NCI-H446 (cell line): Measurements from ENCODE around the gene MAP3K13.
A peak's percentile ranks its signal among the peaks of the same experiment; 100 is the strongest.
"Not testable (repeated sequence)": the region's sequence is repeated elsewhere in the genome, so short reads cannot be mapped to it uniquely, and the experiment has no call there.

ENCODE experiments used
- DNase-seq, 2 experiments: peaks; one replicate each; lab custom pipeline; 2025; lab: John Stamatoyannopoulos, UW

The MAP3K13 gene

DNA sequence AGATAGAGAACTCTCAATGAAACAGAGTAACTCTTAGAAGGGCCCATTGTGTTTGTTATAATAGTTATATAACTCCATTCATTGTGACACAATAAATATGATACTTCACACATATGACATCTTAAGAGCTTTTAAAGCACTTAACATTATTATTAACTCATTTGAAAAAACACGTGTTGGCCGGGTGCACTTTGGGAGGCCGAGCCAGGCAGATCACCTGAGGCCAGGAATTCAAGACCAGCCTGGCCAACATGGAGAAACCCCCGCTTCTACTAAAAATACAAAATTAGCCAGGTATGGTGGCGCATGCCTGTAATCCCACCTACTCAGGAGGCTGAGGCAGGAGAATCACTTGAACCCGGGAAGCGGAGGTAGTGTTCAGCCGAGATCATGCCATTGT, 88.5 kb downstream of the MAP3K13 start:
- DNase-seq: not testable (repeated sequence)

DNA sequence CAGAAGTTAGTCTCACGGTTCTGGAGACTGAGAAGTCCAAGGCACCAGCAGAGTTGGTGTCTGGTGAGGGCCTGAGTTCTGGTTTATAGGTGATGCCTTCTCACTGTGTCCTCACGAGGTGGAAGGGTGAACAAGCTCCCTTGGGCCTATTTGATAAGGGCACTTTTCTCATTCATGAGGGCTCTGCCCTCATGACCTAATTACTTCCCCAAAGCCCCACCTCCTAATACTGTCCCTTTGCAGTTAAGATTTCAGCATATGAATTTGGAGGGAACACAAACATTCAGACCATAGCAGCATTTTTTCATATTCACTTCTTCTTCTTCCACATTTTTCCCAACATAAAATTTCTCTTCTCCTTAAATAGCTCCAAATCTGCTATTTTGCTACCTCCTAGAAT, 94.4 kb downstream of the MAP3K13 start:
- DNase-seq: no peak

DNA sequence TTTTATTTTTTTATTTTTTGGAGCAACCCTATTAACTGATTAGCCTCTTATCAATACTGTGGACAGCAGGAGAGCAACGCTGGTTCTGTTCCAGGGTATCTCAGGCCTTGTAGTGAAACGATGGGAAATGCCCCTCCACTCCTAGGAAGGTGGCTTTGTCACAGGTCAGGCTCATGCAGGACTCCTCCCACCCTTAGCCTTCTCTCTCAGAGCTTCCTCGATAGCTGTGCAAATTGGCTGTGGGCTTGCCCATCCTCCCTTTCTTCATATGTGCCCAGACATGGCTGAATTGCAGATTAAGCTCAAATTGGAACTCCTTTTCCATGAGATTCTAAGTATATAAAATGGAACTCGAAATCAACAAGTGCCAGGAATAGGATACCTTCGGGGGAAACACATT, 97.4 kb downstream of the MAP3K13 start:
- no peak for DNase-seq

DNA sequence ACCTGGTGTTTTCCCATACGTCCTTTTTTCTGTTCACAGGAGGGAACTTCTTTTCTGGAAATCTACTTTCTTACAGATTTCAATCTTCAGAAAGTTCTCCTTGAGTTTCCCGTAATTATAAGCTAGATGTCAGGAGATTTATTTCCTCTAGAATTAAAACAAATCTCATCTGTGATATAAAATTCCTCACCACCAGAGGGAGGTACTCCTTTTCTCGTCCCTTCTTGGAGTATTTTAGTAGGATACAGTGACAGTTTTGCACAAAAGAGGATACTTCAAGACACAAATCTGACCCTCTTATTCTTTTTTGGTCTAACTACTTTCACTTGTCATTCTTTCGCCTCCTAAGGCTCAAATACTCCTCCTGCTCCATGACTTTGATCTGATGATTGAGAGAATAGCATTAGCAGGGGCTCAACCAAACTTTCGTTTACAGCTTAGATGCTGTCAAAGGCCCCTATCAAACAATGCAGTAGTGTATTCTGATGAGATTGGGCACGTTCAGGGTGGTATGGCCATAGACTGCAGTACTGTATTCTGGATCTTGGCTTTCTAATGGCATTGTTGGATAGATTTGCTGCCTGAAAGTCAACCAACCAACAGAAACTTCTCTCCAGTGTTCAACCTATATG, 97.9 kb downstream of the MAP3K13 start:
- DNase-seq: no peak

DNA sequence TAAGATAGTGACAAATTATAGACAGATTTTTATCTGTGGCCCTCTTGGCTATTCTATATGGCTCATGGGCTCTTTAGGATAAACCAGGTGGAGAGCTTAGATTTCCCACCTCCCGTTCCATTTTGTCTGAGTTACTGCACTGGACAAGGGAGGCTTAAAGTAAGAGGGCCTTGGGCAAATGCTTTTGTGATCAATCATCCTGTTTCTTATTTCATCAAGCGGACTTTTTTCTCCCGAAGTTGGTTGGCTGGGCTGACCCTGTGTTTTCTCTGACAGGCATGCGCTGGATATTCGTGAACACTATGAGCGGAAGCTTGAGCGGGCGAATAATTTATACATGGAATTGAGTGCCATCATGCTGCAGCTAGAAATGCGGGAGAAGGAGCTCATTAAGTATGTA, 102.5 kb downstream of the MAP3K13 start:
- no peak for DNase-seq

DNA sequence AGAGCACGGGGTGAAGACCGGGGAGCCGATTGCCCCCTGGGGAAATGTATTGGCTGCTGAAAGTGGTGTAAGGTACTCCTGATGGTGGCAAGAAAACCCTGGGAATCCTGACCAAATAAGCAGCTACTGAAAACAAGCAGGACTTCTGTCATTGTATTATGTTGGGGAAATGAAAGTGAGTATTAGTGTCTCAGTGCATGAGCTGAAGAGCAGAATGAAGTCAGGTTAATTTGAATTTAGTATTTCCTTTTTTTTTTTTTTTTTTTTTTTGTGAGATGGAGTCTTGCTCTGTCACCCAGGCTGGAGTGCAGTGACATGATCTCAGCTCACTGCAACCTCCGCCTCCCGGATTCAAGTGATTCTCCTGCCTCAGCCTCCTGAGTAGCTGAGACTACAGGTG, 103.2 kb downstream of the MAP3K13 start:
- not testable (repeated sequence) for DNase-seq

DNA sequence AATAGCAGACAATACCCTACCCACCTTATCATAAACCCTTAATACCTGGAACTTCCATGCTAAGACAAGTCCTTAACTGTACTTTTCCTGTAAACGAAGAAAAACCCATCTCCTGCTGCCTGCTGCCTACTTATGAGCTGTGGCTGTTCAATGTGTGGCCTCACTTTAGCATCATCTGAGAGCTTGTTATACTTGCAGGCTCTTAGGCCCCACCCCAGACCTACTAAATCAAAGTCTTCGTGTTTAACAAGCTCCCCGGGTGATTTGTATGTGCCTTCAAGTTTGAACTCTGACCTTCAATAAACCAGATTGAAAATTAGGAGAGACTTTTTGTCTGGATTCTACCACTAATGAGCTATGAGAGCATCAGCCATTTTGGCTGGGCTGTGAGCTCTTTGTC, 106.6 kb downstream of the MAP3K13 start:
- DNase-seq: no peak

DNA sequence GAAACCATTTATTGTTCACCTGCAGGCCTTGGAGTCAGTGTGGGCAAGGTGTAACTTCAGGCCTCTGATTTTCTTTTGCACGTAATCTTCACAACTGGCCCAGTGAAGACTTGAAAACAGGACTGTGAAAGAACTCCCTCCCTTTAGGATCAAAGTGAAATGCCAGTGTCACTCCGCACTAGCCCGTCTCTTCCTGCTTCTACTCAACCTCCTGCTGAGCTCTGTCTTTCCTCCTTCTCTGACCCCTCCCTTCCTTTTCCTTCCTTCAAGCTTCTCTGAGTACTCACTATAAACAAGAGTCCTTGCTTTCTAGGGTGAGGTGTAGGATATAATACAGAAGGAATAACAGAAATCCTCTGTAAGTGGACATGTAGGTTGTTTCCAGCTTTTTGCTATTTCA, 107.4 kb downstream of the MAP3K13 start:
- DNase-seq: no peak

DNA sequence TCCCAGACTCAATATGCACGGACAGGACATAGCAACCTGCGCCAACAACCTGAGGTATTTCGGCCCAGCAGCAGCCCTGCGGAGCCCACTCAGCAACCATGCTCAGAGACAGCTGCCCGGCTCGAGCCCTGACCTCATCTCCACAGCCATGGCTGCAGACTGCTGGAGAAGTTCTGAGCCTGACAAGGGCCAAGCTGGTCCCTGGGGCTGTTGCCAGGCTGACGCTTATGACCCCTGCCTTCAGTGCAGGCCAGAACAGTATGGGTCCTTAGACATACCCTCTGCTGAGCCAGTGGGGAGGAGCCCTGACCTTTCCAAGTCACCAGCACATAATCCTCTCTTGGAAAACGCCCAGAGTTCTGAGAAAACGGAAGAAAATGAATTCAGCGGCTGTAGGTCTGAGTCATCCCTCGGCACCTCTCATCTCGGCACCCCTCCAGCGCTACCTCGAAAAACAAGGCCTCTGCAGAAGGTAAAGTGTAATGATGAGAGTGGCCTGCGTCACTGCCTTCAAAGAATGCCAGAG, 110.4 kb downstream of the MAP3K13 start:
- DNase-seq: no peak

DNA sequence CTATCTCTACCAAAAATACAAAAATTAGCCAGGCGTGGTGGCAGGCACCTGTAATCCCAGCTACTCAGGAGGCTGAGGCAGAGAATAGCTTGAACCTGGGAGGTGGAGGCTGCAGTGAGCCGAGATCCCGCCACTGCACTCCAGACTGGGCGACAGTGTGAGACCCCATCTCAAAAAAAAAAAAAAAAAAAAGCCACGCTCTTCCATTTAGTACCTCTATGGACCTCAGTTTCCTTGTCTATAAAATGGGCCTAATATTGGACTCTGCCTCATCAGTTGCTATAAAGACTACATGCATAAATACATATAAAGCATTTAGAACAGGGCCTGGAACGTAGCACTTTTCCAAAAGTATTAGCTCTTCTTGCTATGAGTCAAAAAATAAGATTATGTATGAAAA, 112.0 kb downstream of the MAP3K13 start:
- not testable (repeated sequence) for DNase-seq

DNA sequence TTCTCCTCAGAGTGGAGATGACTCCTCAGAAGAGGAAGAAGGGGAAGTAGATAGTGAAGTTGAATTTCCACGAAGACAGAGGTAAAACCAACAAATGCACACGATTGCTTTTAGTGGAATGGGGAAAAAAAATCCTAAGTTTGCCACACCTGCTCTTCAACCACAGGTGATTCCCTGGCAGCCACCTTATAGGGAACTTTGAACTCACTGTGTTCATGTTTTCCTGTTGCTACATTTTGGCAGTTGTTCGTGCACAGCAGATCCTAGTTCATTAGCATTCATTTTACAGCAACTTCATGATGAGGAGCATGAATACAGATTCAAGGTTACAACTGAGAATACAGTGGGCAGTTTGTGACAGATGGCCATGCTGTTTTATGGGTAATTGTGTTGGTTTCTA, 114.4 kb downstream of the MAP3K13 start:
- DNase-seq: no peak

DNA sequence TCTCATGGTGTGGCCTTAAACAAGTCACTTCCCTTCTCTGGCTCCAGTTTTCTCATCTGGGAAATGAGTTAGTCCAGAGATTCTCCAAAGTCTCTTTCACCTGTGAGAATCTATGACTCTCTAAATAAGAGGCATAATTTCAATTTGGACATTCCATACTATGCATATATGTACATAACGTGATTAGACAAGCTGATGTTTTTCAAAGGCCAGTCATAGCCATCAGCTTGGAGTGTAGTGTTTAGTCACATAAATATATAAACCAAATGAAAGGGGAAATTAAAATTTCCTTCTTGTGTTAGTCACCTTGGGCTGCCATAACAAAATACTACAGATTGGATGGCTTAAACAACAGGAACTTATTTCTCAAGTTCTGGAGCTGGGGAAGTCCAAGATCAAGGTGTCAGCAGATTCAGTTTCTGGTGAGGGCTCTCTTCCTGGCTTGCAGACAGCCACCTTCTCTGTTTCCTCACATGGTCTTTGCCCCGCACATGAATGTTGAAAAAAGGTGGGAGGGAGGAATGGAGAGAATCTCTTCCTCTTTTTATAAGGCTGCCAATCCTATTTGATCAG, 116.5 kb downstream of the MAP3K13 start:
- DNase-seq: no peak

DNA sequence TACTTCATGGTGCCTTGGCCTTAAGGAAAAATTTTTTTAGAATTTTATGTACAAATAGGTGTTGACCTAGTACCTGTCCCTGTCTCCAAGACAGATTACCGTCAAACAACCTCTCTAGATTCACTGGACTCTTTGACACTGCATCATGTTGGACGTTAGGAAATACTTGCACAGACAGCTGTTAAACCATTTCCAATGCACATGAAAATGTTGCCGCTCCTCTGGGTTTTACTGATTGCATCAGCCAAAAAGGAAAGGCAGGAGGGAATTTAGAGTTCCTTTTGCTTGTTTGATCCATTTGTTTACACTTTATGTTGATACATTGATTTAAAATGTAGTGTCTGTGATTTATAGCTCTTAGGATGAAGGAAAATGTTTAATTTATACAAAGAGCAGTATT, 121.4 kb downstream of the MAP3K13 start:
- DNase-seq: no peak

DNA sequence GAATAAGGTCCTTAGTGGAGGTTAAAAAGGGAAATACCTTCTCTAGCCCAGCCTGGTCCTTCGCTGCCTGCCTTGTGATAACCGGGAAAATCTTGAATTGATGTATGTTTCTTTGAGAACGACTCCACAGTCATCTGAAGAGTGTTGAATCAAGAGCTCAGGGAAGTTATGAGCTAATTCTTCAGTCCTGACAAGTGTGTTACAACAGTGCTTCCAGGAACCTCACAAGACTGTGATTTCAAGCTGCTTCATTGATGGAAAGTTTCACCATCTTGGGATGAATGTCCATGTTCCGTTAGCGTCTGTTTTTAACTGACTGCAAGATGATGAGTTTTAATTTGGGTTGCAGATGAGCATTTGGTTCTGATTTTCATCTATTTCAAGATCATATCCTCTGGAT, 123.5 kb downstream of the MAP3K13 start:
- DNase-seq: no peak

DNA sequence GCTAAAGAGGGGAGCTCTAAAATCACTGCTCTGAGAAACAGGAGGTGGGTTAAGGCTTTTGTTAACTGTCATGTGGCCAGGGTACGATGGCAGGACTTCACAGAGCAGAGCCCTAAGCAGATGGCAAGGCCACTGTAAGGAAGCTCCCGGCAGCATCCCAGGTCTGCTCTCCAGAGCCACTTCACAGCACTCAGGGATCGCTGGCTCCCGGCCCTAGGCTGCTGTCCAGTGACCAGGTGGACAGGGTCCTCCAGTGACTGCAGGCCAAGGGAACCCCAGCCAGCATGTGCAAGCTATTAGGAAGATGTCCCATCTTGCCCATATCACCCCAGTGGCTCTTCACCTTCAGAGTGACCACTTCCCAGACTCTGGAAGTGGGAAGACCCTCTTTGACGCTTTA, 125.5 kb downstream of the MAP3K13 start:
- DNase-seq: no peak

DNA sequence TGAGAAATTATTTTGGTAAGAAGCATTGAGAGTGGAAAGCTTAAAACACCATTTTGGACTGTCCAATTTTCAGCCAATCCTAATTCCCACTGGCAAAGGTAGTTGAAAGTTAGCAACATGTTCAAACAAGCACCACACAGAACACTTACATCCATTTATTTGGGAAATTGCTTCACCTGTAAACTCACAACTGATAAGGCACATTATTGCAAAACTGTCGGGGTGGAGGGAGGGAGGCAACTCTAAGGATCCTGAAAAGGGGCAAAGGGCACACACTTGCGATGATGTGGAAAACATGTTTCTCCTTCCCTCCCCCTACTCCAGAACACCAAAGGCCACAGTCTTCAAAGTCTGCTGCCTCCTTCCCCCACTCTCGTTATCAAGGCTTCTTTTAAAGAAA, 126.5 kb downstream of the MAP3K13 start:
- no peak for DNase-seq

DNA sequence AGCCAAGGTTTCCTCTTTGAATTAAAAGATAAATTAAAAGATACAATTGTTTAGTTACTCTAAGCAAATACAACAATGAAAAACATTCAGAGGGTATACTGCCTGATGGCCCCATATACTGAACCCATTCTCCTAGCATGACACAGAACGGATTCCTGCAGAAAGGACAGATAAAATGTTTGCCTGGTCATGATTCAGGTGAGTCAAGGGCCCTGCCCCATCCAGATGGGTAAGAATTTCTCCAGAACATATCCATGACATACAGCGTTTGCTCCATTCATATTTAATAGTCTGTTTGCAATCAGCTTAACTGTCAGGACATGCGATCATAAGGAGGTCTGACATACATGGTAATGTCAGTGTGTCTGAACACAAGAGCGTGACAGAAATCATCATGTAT, 127.3 kb downstream of the MAP3K13 start:
- no peak for DNase-seq

DNA sequence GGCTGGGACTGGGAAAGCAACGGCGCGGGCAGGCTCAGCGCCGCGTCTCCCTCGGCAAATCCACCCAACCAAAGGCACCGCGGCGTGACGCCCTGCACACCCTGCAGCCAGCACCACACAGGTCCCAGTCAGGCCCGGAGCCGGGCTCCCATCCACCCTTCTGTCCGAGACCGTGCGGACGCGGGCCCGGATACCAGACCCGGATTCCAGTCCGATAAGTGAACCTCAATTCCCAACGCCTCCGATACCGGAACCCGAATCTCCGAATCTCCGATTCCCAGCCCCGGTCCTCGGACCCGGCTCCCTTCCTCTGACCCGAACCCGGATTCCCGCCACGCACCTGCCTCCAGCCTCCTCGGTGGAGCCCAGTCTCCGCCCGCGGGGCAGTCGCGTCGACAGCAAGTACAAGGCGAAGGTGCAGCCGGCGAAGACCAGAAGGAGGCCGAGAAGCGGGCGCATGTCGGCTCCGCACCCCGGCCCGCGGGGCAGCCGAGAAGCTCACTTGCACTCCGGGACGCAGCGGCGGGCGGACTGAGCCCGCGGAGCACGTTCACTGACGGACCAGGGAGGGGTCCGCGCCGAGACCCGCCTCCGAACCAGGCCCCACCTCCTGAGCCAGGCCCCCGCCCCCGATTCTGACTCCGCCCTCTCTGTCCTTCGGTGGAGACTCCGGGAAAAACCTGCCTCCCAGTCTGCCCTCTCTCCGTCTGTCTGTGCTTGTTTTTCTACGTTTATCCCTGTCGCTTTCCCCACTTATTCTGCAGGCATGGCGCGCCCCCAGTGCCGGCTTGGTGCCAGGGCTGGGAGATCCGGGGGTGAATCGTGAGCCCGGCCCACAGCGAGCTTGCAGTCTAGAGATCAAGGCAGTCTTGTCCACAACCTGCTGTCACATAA, 135.8 kb downstream of the MAP3K13 start, which contains the start of gene TMEM41A:
Gene TMEM41A, minus strand, starts transcription at position 533 of the 894 bp plus-strand sequence. Its CDS starts 74 bp downstream, at position 459.
- DNase-seq: peak; percentile 62 to 95

DNA sequence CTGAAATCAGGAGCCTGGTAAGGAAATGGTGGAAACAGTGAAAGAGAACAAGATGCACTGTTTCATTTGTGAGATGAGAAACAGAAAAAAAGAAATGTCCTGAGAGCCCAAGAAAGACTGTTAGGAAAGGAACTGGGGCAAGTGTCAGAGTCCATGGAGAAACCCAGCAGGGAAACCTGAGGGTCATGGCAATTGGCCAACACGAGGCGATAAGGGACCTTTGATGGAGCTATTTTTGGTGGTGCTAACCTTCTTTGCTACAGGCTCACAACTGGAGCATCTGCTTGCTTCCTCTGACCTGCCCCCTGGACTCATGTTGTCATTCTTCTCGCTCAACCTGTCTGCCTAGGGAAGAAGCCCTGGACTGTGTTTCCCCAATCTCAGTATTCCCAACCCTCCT, 140.1 kb downstream of the MAP3K13 start:
- no peak for DNase-seq

DNA sequence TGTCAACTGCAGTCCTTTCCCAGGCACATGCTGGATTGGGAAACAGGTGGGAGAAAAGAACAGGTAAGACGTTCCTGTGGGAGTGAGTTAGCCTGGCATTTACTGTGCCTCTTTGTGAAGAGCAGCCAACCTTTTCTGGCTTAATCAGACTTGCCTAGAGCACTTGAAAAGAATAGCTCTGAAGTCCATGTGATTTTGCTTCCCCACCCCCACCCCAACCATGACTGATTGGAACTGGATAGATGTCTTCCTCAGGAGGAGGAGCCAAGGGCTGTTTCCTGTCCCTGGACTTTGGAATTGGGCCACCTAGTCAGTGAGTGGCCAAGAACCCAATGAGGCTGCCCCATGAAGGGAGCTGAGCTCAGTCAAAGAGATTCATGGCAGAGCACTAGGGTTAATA, 140.6 kb downstream of the MAP3K13 start:
- DNase-seq: no peak

DNA sequence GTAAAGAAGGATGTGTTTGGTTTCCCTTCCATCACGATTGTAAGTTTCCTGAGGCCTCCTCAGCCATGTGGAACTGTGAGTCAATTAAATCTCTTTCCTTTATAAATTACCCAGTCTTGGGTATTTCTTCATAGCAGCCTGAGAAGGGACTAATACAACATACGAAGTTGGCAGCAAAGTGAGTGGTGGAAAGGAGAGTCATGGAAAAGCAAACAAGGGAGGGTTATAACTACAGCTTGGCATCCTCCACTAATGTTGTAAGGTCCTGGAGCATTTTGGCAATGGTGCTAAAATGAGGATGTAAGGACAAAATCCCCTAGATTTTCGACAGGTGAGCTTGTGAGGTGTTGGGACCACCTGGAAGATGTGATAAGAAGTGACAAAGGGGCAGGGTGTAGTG, 141.7 kb downstream of the MAP3K13 start:
- no peak for DNase-seq

DNA sequence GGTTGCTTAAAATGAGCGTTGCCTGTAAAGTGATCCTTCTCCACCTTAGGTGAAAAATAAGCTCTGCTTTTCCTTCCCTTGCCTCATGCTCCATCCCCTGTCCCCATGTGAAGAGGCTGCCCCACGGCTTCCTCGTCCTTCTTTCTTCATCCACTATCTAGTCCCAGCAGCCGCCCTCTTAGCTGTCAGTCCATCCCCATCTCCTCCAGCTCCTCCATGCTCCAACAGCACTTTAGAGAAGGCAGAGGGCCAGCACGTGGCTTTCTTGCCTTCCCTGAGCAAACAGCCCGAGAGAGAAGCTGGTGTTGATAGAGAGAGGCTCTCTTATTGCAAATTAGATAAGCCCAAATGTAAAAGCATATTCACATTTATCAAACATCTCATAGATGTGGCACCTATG, 144.9 kb downstream of the MAP3K13 start:
- DNase-seq: no peak
